ENCODE results near the gene ADAMTS3.
"Not testable (repeated sequence)": the region's sequence is repeated elsewhere in the genome, so short reads cannot be mapped to it uniquely, and the experiment has no call there.

ADAMTS3 gene

DNA sequence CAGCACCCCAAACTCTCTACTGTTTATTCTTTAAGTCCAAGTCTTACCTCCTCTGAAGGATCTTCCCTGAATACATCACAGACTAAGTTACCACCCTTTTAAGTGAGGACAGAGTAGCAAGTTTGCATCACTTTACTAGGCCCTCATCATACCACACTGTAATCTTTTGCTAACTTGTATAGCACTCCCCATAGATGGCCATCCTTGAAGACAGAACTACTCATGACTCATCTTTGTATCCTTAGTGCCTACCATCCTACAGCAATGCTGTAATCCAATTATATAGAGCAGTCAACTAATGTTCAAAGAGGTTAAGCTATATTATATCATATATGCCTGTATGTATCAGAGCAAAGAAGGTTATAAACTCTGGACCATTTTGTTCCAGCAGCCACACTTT, 101.4 kb downstream of the ADAMTS3 start:
- FAIRE-seq, result no peak

DNA sequence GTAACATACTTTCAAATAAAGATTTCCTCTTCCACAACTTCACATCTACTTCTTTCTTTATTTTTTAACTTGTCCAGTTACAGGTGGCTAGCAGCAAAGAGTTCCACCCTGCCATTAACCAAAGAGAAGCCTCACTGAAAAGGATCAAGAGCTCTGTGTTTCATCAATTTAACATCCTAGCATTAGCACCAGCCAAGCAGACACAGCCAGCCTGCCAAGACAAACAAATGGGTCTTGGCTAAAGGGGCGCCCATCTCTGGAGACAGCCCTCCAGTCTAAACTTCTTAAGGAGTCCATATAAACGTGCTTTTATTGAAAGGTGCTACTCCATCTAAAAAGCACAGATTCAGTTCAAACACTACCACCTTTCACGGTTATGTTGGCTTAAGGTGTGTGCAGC, 105.3 kb downstream of the ADAMTS3 start:
- no peak for FAIRE-seq

DNA sequence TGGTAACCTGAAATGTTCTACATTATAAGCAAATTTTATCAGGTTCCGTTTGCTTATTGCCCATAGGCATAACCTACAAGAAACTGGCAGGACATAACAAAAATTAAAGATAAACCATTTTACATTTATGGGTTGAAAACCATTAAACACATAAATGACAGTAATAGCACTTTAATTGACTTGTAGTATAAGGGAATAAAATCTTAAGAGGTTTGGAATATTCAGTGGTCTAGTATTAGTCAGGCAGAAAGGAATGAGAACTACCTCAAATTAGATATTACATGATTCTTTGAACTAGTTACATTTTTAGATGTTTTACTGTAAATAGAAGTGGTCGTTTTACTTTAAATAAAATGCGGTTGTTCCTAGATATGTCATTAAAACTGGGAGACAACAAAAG, 111.9 kb downstream of the ADAMTS3 start:
- no peak for FAIRE-seq

DNA sequence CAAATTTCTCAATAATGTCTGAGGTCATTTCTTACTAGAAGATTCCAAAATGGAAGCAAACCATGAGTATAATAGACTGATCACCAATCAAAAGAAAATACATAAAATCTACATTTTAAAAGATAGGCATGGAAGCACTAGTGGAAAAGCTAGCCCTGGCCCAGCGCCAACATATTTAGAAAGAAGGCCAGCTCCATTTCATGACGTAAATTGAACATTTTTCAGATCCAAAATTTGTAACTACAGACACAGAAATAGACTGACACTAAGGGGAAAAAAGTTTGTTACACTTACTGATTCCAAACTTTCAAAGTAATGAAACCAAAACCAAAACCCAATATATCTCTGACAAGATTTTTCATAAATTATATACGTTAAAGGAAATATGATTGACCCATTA, 117.7 kb downstream of the ADAMTS3 start:
- FAIRE-seq, result no peak

DNA sequence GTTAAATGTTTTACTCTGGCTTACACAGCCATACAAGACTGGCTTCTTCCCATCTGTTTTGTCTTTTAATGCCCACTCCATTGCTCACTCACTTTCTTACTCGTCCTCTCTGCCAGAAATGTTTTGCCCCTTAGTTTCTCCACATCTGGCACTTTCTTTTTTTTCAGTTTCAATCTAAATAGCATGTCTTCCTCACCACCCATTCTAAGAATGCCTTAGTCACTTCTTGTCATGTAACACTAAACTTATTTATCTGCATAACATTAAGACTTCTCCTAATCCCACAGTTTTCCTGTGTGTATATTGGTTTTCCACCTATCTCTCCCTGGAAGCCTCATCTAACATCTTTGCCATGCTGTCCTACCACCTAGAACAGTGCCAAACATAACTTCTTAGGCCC, 119.3 kb downstream of the ADAMTS3 start:
- FAIRE-seq, result no peak

DNA sequence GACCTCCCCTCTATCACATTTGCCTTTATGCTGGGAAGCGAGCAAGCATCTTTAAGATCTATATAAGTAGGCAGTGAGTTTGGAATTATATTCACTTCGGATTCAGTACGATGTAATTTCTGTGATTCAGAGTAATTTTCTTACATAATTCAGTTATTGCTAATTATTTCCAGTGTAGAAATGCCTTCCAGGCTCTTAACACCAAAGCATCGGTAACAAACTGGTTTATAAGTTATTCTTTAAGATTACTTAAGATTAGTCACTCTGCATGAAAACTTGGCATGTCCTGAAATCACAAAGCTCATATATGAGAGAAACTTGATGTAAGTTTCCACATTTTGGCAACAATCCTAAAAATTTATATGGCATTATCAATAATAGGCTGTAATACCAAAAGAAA, 120.8 kb downstream of the ADAMTS3 start:
- no peak for FAIRE-seq

DNA sequence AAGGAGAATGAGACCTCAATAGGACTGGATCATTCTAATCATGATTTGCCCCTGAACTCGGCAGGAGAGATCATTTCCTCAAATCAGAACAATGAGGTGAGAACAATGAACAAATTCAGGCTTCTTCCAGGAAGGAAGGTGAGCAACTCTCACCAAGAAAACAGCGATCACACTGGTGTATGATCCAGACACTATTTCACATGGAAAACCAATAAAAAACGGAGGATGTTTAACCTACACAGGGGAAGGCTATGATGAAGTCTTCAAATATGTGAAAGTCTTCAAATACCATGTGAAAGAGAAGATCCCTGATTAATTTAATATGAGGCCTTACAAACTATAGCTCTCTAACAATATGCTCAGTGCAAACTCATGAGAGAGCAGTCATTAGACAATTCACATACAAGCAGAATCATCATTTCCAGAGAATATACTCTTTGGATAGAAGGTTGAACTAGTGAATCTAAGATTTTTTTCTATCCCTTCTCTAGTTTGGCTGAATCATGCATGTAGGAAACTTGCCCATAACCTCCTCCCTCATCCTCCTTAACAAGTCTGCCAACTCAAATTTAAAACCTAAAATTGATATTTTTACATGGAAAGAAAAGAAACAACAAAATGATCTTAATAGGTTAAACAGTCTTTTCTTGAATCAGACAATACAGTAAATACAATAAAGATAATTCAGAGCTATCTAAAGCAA, 122.5 kb downstream of the ADAMTS3 start:
- FAIRE-seq, result no peak

DNA sequence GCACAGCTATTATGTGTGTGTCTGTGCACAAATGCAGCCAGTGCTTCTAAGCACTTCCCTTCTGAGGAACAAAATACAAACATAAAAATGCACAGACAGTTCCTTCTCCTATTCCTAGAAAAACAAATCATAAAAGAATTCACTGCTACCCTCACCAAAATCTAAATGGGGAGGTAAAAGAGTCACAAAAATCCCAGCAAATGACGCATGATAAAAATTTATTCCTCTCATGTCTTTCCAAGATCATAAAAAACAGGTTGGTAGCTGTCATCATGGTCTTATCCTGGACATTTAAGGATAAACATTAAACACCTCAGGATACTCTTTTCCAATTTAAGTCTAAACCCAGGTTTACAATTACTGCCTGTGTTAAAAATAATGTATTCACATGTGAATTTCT, 124.9 kb downstream of the ADAMTS3 start:
- no peak for FAIRE-seq

DNA sequence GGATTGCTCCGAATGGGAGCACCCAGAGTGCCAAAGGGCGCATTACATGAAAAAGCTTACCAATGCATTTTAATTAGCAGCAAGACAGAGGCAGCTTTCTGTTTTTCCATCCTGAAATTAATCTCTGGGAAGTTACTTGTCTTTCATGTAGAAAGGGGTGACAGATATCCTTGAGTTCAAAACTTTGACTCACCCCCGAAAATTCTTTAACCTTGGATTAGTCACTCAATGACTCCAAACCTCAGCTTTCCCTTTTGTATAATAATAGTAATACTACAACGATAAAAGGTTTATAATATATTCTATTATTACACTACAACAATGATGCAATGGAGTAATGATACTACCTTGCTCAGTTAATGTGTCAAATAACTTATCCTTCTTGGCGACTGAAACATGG, 126.3 kb downstream of the ADAMTS3 start:
- FAIRE-seq, result no peak

DNA sequence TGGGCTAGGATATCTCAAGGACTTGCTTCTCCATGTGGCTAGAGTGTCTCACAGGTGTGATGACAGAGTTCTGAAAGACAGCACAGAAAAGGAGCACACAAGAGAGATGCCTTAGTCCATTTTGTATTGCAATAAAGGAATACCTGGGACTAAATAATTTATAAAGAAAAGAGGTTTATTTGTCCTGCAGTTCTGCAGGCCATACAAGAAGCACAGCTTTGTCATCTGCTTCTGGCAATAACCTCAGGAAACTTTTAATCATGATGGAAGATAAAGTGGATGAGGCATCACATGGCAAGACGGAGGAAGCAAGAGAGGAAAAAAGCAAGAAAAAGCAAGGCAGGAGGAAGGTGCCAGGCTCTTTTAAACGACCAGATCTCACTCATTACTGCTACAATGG, 126.9 kb downstream of the ADAMTS3 start:
- FAIRE-seq, result no peak

DNA sequence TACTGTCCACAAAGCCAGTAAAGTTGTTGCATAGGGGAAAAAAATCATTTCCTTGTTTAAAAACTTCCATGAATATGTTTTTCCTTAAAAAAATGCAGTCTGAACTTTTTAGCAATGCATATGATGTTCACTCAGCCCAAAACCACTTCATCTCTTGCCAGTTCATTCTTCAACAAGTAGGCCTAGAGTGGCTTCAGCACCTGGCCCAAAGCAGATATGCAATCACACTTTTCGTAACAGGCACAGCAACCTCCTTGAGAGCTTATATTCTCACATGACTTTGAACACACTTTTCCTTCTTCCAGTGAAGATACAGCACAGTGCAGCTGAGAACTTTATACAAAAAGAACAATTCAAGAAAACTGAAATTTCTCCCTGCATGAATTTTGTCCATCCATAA, 128.6 kb downstream of the ADAMTS3 start:
- FAIRE-seq, result no peak

DNA sequence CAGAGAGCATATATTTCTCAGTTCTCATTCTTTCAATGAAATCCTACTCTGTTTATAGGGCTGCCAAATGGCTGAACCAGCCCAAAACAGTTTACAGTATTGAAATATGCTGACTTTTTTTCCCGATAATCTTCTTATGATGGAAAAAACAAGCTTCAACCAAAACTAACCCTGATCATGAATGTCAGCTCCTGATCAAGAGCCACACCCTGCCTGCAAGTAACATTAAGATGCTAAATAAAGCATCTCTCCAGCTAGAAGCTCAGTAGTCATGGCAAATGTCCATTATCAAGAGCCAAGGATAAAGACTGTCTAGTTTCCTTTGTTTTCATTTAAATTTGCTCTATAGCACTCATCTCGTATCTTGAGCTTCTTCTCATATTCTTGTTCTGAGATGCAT, 136.0 kb downstream of the ADAMTS3 start:
- no peak for FAIRE-seq

DNA sequence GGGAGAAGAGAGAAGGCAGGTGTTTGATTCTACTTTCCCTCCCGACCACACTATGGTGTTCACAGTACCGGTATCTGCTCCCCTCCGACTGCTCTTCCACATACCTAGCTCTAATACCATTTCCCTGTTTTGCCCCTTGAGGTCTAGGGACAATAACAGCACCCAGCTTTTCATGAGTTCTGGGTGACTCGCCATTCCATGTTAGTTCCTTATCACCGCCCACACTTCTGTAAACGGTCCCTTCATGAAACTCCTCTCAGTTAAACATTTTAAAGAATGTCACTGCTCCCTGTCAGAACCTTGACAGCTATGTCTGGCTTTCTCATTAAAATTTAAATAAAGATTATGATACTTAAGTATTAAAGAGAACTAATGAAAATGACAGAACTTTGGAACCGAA, 136.7 kb downstream of the ADAMTS3 start:
- no peak for FAIRE-seq

DNA sequence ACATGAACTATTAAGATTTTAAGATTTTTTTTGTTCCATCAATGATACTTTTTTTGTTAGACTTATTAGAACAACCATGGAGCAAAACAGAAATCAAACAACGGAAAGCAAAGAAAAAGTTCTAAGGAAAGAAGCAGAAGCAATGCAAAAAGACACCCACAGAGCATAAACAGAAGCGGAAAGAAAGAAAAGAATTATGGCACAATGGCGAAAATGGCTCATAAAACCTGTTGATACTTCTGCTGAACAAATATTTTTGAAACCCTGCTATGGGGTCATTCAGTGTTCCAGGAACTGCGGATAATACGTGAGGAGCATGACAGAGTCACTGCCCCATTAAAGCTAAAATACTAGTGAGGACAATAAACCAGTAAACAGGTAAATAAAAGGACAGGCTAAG, 138.0 kb downstream of the ADAMTS3 start:
- FAIRE-seq, result no peak

DNA sequence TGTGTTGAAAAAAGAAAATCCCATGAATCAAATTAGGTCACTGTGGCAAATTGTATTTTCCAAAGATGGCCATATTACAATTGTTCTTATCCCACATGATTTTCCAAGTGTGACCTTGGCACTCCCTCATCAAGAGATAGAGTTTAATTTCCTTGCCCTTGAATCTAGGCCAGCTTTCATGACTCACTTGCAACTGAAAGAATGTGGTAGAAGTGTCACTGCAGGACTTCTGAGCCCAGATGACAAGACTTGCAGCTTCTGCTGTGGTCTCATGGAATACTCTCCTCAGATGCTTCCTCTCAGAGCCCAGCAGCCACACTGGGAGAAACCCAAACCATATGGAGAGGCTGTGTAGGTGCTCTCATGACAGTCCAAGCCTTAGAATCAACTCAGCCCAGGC, 139.0 kb downstream of the ADAMTS3 start:
- FAIRE-seq, result no peak

DNA sequence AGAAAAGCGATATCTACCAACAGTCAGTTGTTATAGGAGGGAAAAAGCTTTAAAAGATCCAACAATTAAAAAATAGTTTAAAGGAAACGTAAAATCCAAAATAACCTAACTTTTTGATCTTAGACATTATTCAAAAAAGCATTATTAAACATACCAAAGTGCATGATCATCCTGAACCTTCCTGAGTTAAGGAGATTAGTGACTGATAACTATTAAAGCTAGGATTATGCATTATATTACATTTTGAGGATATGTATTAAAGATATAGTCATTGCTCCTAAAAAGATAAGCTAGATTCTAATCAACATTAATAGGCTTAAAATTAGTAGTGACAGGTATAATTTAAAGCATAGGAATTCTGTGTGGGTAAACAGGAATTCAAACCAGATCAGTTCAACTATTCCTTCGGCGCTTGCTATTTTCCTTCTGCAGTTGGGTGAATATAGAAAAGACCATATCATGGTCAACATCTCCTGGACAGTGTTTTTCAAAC, 139.6 kb downstream of the ADAMTS3 start:
- no peak for FAIRE-seq

DNA sequence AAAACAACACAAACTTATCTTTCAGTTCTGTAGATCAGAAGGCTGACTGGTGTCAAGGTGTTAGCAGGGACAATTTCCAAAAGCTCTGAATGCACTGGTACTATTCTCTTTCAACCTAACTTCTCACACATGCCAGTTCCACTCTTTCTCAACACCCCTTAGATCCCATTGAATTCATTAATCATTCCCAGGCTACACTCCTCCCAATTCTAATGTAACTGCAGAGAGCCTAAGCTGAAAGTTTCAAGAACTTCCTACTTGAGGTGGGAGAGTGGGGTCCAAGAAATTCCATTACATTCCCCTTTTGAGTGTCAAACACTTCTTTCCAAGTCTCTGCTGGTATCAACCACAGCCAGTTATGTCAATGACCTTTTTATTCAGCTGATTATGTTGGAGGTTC, 142.0 kb downstream of the ADAMTS3 start:
- no peak for FAIRE-seq

DNA sequence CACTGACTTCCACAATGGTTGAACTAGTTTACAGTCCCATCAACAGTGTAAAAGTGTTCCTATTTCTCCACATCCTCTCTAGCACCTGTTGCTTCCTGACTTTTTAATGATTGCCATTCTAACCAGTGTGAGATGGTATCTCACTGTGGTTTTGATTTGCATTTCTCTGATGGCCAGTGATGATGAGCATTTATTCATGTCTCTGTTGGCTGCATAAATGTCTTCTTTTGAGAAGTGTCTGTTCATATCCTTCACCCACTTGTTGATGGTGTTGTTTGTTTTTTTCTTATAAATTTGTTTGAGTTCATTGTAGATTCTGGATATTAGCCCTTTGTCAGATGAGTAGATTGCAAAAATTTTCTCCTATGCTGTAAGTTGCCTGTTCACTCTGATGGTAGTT, 143.1 kb downstream of the ADAMTS3 start:
- not testable (repeated sequence) for FAIRE-seq

DNA sequence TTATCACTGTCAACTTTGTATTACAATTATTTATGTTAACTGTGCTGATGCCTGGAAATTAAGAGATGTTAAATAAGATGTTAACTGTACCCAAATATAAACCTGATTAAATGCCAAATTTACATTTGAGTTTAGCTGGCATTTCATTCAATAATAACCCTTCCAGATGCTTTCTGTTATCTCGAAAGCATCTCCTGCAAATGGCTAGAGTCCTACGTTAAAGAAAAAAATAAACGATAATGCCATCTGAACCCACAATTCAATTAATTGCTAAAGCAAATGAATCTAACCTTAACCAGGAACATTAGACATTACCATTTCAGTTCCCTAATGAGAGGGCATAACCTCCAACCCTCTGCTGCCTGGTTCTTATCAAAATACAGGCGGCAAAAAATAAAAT, 145.0 kb downstream of the ADAMTS3 start:
- FAIRE-seq, result no peak

DNA sequence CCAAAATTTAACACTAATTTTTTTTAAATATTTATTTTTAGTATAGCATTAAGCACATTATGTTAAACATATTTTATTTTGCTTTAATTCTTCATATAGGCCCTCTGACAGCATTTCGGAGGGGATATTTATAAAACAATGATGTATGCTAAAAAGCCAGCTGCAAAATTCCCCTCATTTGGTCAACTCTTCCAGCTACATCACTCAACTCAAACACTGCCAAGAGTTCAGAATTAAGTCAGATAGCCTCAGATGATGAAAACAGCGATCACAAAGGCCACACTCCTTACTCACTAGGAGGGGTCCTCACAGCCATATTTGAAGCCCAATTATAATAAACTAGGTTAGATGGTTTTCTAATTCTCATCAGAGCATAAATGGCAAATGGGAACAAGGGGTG, 146.6 kb downstream of the ADAMTS3 start:
- no peak for FAIRE-seq

DNA sequence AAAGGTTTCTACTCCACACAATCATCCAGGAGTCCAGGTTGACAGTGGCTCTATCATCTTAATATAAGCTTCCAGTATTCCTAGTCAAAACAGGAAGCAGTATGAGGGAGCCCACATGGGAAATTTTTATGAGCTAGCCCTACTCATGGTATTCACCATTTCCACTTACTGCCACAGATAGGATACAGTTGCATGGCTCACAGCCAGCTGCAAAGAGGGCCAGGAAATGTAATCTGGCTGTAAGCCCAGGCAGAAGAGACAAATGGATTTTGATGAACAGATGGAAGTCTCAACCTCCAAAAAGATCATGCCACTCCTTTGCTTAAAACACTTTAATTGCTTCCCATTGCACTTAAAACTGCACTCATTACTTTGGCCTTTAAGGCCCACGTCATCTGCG, 150.6 kb downstream of the ADAMTS3 start:
- FAIRE-seq, result no peak

DNA sequence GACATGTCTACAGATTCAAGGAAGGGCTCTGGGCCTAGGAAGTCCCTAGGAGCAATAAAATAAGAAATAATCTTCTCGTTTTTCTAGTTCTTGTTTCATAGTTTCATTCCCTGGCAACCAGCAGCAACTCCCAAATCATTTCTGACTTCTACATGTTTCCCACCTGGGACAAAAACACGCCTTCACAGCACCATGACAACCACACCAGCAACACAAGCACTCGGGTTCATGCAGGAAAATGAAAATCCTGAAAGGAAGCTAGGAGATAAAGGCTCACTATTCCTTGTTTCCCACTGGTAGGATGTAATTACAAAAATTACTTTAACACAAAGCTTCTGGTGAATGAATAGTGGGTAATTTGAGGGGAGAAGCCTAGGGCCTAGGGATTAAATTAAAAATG, 158.9 kb downstream of the ADAMTS3 start:
- FAIRE-seq, result no peak

DNA sequence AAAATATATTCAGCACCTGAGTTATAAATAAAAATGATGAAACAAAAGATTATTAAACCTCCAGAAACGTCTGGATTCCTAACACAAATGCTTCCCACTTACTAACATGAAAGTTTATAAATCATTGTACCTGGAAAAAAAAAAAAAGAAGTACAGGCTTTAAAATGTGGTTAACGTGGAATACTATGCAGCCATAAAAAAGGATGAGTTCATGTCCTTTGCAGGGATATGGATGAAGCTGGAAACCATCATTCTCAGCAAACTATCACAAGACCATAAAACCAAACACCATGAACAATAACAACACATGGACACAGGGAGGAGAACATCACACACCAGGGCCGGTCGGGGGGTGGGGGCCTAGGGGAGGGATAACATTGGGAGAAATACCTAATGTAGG, 160.5 kb downstream of the ADAMTS3 start:
- FAIRE-seq, result no peak

DNA sequence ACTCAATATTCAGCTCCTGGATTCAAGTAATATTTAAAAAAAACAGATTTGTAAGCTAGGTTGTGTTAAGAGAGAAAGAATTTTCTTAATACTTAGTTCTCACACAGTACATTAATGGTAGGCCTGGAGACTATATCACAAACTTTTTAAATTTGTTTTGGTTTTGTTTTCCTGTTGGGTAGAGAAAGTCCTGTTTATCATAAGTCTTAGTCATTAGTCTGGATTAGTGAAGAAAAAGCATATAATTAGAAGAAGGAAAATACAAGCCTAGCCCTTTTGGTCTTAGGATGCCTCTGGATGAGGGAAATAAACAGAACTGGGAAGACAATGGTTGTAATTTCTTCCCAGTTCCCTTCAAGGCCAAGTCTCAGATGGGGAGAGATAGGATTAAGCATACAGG, 163.6 kb downstream of the ADAMTS3 start:
- no peak for FAIRE-seq

DNA sequence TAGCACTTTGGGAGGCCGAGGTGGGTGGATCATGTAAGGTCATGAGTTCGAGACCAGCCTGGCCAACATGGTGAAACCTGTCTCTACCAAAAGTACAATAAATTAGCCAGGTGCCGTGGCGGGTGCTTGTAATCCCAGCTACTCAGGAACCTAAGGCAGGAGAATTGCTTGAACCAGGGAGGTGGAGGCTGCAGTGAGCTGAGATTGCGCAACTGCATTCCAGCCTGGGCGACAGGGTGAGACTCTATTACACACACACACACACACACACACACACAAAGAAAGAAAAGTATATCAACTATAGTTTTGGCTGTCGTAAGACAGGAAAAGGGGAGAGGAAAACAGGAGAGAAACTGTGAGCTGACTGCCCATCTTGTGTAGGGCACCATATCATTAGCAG, 171.7 kb downstream of the ADAMTS3 start:
- FAIRE-seq, result no peak

Measured in islet of Langerhans (tissue), 1 donor.